ENCODE results near the gene ROR2.

DNA sequence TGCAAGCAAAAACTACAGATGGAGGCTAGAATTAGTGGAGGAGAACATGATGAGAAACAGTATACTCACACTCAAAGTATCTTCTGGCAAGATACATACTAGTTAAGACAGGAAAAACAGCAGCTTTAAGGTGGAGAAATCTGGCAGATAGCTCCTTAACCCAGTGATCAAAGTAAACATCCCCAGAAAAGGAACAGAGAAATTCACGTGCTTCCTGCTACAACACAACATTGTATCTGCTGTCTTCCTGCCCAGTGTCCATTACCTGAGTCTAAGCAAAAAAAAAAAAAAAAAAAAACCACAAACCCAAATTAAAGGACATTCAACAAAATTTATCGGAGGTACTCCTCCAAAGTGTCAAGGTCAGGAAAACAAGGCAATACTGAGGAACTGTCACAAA lies 38.4 kb downstream of the ROR2 start:
- TF ChIP-seq POLR2A (IDR thresholded peaks at IDR 0.05) = no peak
- TF ChIP-seq, protein P1, sequence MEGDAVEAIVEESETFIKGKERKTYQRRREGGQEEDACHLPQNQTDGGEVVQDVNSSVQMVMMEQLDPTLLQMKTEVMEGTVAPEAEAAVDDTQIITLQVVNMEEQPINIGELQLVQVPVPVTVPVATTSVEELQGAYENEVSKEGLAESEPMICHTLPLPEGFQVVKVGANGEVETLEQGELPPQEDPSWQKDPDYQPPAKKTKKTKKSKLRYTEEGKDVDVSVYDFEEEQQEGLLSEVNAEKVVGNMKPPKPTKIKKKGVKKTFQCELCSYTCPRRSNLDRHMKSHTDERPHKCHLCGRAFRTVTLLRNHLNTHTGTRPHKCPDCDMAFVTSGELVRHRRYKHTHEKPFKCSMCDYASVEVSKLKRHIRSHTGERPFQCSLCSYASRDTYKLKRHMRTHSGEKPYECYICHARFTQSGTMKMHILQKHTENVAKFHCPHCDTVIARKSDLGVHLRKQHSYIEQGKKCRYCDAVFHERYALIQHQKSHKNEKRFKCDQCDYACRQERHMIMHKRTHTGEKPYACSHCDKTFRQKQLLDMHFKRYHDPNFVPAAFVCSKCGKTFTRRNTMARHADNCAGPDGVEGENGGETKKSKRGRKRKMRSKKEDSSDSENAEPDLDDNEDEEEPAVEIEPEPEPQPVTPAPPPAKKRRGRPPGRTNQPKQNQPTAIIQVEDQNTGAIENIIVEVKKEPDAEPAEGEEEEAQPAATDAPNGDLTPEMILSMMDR (IDR thresholded peaks at IDR 0.05) = no peak
